Measurements from ENCODE around the gene PRR12. TPM values are rescaled to one million over a fixed set of nuclear protein-coding genes. Genes with fewer than 3 reads are reported as not detected.

The PRR12 gene
- total RNA-seq, 4 donors from 2014 or later = 13.5 to 39.6 (median 28.1) TPM

- Histone ChIP-seq H3K27ac (peak overlapping the region in 1 of 4 donors; percentile 2), H3K27me3 (no peaks in the 10 kb centered on the region), H3K9me3 (no peaks in the 10 kb centered on the region), H3K36me3 (peaks cover 0 to 12% (median 0%) of the 10 kb centered on the region in 3 donors), H3K4me1 (peaks cover 0 to 24% (median 1%) of the 10 kb centered on the region in 4 donors), H3K4me3 (no peak overlapping the region)
- TF ChIP-seq POLR2A (IDR thresholded peaks at IDR 0.05) = no peak
- TF ChIP-seq, protein P1, sequence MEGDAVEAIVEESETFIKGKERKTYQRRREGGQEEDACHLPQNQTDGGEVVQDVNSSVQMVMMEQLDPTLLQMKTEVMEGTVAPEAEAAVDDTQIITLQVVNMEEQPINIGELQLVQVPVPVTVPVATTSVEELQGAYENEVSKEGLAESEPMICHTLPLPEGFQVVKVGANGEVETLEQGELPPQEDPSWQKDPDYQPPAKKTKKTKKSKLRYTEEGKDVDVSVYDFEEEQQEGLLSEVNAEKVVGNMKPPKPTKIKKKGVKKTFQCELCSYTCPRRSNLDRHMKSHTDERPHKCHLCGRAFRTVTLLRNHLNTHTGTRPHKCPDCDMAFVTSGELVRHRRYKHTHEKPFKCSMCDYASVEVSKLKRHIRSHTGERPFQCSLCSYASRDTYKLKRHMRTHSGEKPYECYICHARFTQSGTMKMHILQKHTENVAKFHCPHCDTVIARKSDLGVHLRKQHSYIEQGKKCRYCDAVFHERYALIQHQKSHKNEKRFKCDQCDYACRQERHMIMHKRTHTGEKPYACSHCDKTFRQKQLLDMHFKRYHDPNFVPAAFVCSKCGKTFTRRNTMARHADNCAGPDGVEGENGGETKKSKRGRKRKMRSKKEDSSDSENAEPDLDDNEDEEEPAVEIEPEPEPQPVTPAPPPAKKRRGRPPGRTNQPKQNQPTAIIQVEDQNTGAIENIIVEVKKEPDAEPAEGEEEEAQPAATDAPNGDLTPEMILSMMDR (IDR thresholded peaks at IDR 0.05) = peak; percentile 85 to 98 (median 97)
- peak in 2 of 3 donors; percentile 83 to 89 for DNase-seq
These were observed 44.0 kb upstream of the PRR12 start for GRCh38 chr19:49546825-49547565.

GRCh38 chr19:49549045-49549444 lies 41.9 kb upstream of the PRR12 start:
- no peak for TF ChIP-seq POLR2A (IDR thresholded peaks at IDR 0.05)
- TF ChIP-seq, protein P1 (IDR thresholded peaks at IDR 0.05) = no peak
- Histone ChIP-seq H3K9me3 (no peaks in the 10 kb centered on the region), H3K4me3 (no peak overlapping the region), H3K27me3 (no peaks in the 10 kb centered on the region), H3K36me3 (no peaks in the 10 kb centered on the region), H3K27ac (peak overlapping the region in 3 of 4 donors; percentile 1 to 80 (median 45)), H3K4me1 (peaks cover 0 to 43% (median 6%) of the 10 kb centered on the region in 4 donors)
- DNase-seq = peak in 1 of 3 donors; percentile 70

DNA sequence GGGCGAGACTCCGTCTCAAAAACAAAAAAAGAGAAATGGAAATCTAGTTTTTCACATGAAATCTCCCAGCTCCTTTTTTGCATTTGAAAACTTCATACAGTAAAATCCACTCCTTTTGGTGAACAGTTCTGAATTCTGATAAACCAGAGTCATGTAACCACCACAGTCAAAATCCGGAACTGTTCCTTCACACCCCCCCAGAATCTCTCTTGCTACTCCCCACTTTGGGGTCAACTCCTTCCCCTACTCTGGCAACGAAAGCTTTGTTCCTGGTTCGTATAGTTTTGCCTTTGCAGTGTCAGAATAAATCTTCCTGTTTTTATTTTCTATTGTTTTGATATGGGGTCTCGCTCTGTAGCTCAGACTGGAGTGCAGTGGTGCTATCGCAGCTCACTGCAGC lies 39.5 kb upstream of the PRR12 start:
- no peak overlapping the region for H3K4me3 ChIP-seq
- peak overlapping the region; percentile 29 to 93 (median 70) for H3K27ac ChIP-seq
- H3K9me3 ChIP-seq = no peaks in the 10 kb centered on the region
- H3K36me3 ChIP-seq = peaks cover 0 to 10% (median 0%) of the 10 kb centered on the region in 3 donors
- H3K27me3 ChIP-seq = no peaks in the 10 kb centered on the region
- no peak for DNase-seq
- H3K4me1 ChIP-seq = peaks cover 0 to 66% (median 14%) of the 10 kb centered on the region in 4 donors
- TF ChIP-seq POLR2A (IDR thresholded peaks at IDR 0.05) = no peak
- TF ChIP-seq, protein P1 (IDR thresholded peaks at IDR 0.05) = no peak

- Histone ChIP-seq H3K27me3 (no peaks in the 10 kb centered on the region), H3K4me3 (no peak overlapping the region), H3K27ac (peak overlapping the region; percentile 61 to 93 (median 80)), H3K36me3 (peaks cover 0 to 22% (median 0%) of the 10 kb centered on the region in 3 donors), H3K9me3 (no peaks in the 10 kb centered on the region), H3K4me1 (peaks cover 0 to 63% (median 14%) of the 10 kb centered on the region in 4 donors)
- no peak for DNase-seq
- TF ChIP-seq, protein P1 (IDR thresholded peaks at IDR 0.05) = no peak
- no peak for TF ChIP-seq POLR2A (IDR thresholded peaks at IDR 0.05)
These were observed 38.2 kb upstream of the PRR12 start for GRCh38 chr19:49552749-49553148.

- peaks cover 0 to 31% (median 0%) of the 10 kb centered on the region in 3 donors for H3K36me3 ChIP-seq
- TF ChIP-seq, protein P1 (IDR thresholded peaks at IDR 0.05) = peak in 3 of 6 experiments; percentile 9 to 29 (median 21)
- peak in 1 of 2 donors; percentile 49 for TF ChIP-seq POLR2A (IDR thresholded peaks at IDR 0.05)
- H3K27me3 ChIP-seq = no peaks in the 10 kb centered on the region
- no peaks in the 10 kb centered on the region for H3K9me3 ChIP-seq
- H3K4me1 ChIP-seq = peaks cover 0 to 58% (median 13%) of the 10 kb centered on the region in 4 donors
- H3K4me3 ChIP-seq = no peak overlapping the region
- H3K27ac ChIP-seq = peak overlapping the region; percentile 61 to 93 (median 80)
- peak in 2 of 3 donors; percentile 67 to 84 for DNase-seq
These were observed 37.3 kb upstream of the PRR12 start for GRCh38 chr19:49553451-49554271.

Measured in Peyer's patch (tissue), 4 donors.